ENCODE measurements around the gene TPM3. TPM values are rescaled to one million over a fixed set of nuclear protein-coding genes. Genes with fewer than 3 reads are reported as not detected.

TPM3 gene
- total RNA-seq, 1 experiment from 2014 or later: 545 TPM

DNA sequence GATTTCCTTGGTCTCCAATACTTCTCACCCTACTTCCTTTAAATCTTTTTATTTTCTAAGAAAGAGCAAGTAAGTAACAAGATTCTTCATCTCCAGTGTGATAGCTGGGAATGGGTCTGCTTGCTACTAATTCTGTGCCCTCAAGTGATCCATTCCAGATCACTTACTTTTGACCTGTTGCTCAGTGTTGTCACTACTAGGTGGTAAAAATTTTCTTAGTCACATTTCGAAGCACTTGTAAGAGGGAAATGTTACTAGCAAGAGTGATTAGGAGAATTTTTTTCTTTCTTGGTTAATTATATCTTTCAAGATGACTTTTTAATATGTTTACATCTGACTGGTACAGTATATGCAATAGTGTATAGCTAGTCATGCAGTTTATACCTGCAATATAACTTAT is 31.0 kb upstream of the TPM3 start:
- Histone ChIP-seq H3K27me3 (ENCODE audit: control insufficient read depth, insufficient read depth, low read length) (no peaks in the 10 kb centered on the region), H3K4me3 (ENCODE audit: low read depth in 2 of 2, low read length in 2 of 2) (peak overlapping the region; percentile 19 to 89; a peak in 2 of 4 replicates), H3K27ac (ENCODE audit: low read length) (peak overlapping the region; percentile 39; the same call in 1 of the 2 replicates), H3K4me1 (ENCODE audit: control insufficient read depth, insufficient read depth, low read length) (peaks cover 29% of the 10 kb centered on the region), H3K36me3 (ENCODE audit: control insufficient read depth, insufficient read depth, low read length) (peaks cover 41% of the 10 kb centered on the region), H3K9me3 (ENCODE audit: control insufficient read depth, insufficient read depth, low read depth, low read length) (no peaks in the 10 kb centered on the region)
- DNase-seq (ENCODE audit: low read depth, low spot score) (no peak), ATAC-seq (no peak)
- in situ Hi-C loops (cut with HindIII; ENCODE audit: low pct_unique_long_range_greater_than_20kb, low sequenced_read_pairs): no loop called here
- intact Hi-C loops (cut with micrococcal nuclease; ENCODE audit: unreplicated experiment): no loop called here
- ChIA-PET CTCF (no interaction called here), POLR2A (no interaction called here)
- TF ChIP-seq CTCF (IDR thresholded peaks at IDR 0.05) (no peak), REST (IDR thresholded peaks at IDR 0.05; ENCODE audit: insufficient read depth in 1 of 2, low read depth in 2 of 2, low read length in 1 of 2) (no peak), POLR2AphosphoS5 (IDR thresholded peaks at IDR 0.05; ENCODE audit: low read depth, low read length) (no peak), SIN3A (IDR thresholded peaks at IDR 0.05; ENCODE audit: borderline replicate concordance, insufficient read depth, low read depth, low read length) (no peak), TCF7L2 (IDR thresholded peaks at IDR 0.05; ENCODE audit: low read depth, low read length) (no peak)
- no TSS peak for BruUV-seq (replicated peaks)

- ChIA-PET POLR2A (interaction anchor here (0.6 kb wide), 1 partner anchor 18 kb away, joined by 5 read pairs; no protein-coding TSS in a partner anchor), CTCF (no interaction called here)
- intact Hi-C loops (cut with micrococcal nuclease; ENCODE audit: unreplicated experiment): no loop called here
- DNase-seq (ENCODE audit: low read depth, low spot score): no peak
- Histone ChIP-seq H3K27me3 (ENCODE audit: control insufficient read depth, insufficient read depth, low read length) (no peaks in the 10 kb centered on the region), H3K27ac (ENCODE audit: low read length) (peak overlapping the region; percentile 39; the same call in 1 of the 2 replicates), H3K4me3 (ENCODE audit: low read depth in 2 of 2, low read length in 2 of 2) (peak overlapping the region; percentile 89 to 92), H3K9me3 (ENCODE audit: control insufficient read depth, insufficient read depth, low read depth, low read length) (no peaks in the 10 kb centered on the region), H3K4me1 (ENCODE audit: control insufficient read depth, insufficient read depth, low read length) (peaks cover 29% of the 10 kb centered on the region), H3K36me3 (ENCODE audit: control insufficient read depth, insufficient read depth, low read length) (peaks cover 40% of the 10 kb centered on the region)
- no TSS peak for BruUV-seq (replicated peaks)
- in situ Hi-C loops (cut with HindIII; ENCODE audit: low pct_unique_long_range_greater_than_20kb, low sequenced_read_pairs): no loop called here
- TF ChIP-seq POLR2AphosphoS5 (IDR thresholded peaks at IDR 0.05; ENCODE audit: low read depth, low read length) (no peak), SIN3A (IDR thresholded peaks at IDR 0.05; ENCODE audit: borderline replicate concordance, insufficient read depth, low read depth, low read length) (no peak), REST (IDR thresholded peaks at IDR 0.05; ENCODE audit: insufficient read depth in 1 of 2, low read depth in 2 of 2, low read length in 1 of 2) (no peak)
- ATAC-seq: no peak
Measured at GRCh38 chr1:154222518-154222917, 30.6 kb upstream of the TPM3 start.
